Body of pancreas (tissue), 4 donors: ENCODE measurements around the gene ATXN7. TPM values are rescaled to one million over a fixed set of nuclear protein-coding genes. Genes with fewer than 3 reads are reported as not detected.

Experiments used
- ATAC-seq: fragments of 150-250 bp; one replicate; pipeline ENCODE4 v1.9.1; 2016
- DNase-seq, 4 donors: peaks; one replicate each; pipeline ENCODE4 v3.0.0-alpha.2; 2019
- H3K27ac ChIP-seq, 4 donors: fragments of 200-600 bp; sonication (generic); 1 replicate in 3 of 4; 2 replicates in 1 of 4; pipeline versions ENCODE4 v1.5.1 to v1.6.1; 2016 to 2019; ENCODE audit warnings: mild to moderate bottlenecking in 1 of 4, mixed read lengths in 1 of 4, moderate library complexity in 1 of 4
- H3K27me3 ChIP-seq, 2 donors: fragments of 200-600 bp; sonication (generic); one replicate each; pipeline ENCODE4 v1.6.0; 2016; ENCODE audit warnings: mild to moderate bottlenecking in 1 of 2
- H3K36me3 ChIP-seq, 2 donors: fragments of 200-600 bp; sonication (generic); replicated peaks in 1 of 2; 2 replicates each; pipeline ENCODE4 v1.5.1; 2016; ENCODE audit warnings: low read depth in 2 of 2; ENCODE audit not compliant: insufficient read depth in 1 of 2
- H3K4me1 ChIP-seq: fragments of 200-600 bp; sonication (generic); one replicate; pipeline ENCODE4 v1.6.0; 2016
- H3K4me3 ChIP-seq, 2 donors: fragments of 200-600 bp; sonication (generic); 1 replicate in 1 of 2; 2 replicates in 1 of 2; pipeline ENCODE4 v1.5.1; 2016 to 2019
- H3K9me3 ChIP-seq, 3 donors: fragments of 200-600 bp; sonication (generic); 1 replicate in 2 of 3; 2 replicates in 1 of 3; pipeline ENCODE4 v1.5.1; 2016
- POLR2A ChIP-seq, 3 donors: fragments of 450-650 bp; IDR thresholded peaks; one replicate each; pipeline ENCODE4 v1.6.1; 2016; ENCODE audit warnings: antibody characterized with exemption in 3 of 3, mild to moderate bottlenecking in 2 of 3
- WGBS, 2 donors: methylation state at CpG; one replicate each; pipeline ENCODE4 v1.1.5; 2017; 5-methylcytosine and 5-hydroxymethylcytosine counted together
- intact Hi-C: fragments of 100-400 bp; cut with DNase I; formaldehyde crosslinking; loops from one replicate; pipeline ENCODE4 v1.15.1; 2023
- total RNA-seq, 2 donors: library from RNA; depleted of rRNA; stranded (reverse); fragments of >200 nt; gene quantifications; one replicate each; pipeline ENCODE4 v1.1.0, GENCODE V29; 2016
- TF ChIP-seq, protein P1 (sequence below), 7 experiments: fragments of 450-650 bp in 4 of 7; fragments of 200-600 bp in 3 of 7; sonication (generic) in 3 of 7; IDR thresholded peaks; one replicate each; pipeline ENCODE4 v1.5.1; 2016 to 2019; ENCODE audit warnings: antibody characterized with exemption in 7 of 7

Gene ATXN7
- total RNA-seq, 2 donors from 2014 or later: 36.3 to 43.8 TPM

DNA sequence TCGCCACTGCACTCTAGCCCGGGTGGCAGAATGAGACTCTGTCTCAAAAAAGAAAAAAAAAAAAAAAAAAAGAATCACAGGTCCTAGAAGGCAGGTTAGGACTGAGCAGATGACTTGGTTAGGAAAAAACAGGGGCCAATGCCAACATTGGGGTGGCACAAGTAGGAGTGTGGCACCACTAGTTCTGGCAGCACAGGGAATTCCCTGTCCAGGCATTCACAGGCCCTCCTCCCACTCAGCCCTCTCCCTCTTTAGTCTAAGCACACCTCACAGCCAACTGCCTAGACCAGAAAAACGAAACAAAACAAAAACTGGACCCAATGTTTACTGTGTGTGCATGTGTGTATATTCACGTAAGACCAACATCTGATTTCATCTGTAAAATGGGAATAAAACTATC lies 10.6 kb upstream of the ATXN7 start:
- H3K36me3 ChIP-seq: no peaks in the 10 kb centered on the region
- intact Hi-C loops: no loop called here
- ATAC-seq: no peak

DNA sequence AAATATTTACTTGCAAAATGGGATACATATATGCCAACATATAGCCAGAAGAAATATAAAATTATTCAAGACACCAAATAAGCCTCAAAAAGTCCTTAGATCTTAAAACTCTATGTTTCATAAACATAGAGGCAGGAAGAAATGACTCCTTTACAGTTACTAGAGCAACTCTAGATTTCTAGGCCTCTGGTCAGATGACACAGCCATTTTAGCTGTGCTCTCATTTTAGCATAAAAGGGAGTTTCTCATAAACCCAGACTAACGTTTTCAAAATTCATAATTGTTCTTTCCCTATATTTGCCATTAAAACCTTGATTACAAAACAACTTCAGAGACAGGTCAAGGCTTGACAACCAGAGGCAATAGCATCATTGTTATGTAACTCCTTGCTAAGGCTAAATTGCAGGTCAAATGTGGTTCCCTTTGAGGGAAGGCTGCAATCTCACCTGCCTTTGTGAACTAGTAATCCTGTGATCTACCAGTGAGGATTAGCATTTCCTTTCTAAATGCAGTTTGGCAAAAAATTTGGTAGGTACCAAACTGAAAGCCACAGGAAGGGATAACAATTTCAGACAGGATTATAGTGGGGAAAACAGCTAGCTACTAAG lies 8.2 kb upstream of the ATXN7 start:
- no peak overlapping the region for H3K4me3 ChIP-seq
- H3K9me3 ChIP-seq: no peaks in the 10 kb centered on the region
- H3K36me3 ChIP-seq: no peaks in the 10 kb centered on the region
- 35 to 46% methylated on average over 1 of the region's 1 CpG for WGBS, 2 donors
- peaks cover 10% of the 10 kb centered on the region for H3K4me1 ChIP-seq
- DNase-seq (no peak), ATAC-seq (no peak)
- TF ChIP-seq, protein P1, sequence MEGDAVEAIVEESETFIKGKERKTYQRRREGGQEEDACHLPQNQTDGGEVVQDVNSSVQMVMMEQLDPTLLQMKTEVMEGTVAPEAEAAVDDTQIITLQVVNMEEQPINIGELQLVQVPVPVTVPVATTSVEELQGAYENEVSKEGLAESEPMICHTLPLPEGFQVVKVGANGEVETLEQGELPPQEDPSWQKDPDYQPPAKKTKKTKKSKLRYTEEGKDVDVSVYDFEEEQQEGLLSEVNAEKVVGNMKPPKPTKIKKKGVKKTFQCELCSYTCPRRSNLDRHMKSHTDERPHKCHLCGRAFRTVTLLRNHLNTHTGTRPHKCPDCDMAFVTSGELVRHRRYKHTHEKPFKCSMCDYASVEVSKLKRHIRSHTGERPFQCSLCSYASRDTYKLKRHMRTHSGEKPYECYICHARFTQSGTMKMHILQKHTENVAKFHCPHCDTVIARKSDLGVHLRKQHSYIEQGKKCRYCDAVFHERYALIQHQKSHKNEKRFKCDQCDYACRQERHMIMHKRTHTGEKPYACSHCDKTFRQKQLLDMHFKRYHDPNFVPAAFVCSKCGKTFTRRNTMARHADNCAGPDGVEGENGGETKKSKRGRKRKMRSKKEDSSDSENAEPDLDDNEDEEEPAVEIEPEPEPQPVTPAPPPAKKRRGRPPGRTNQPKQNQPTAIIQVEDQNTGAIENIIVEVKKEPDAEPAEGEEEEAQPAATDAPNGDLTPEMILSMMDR (IDR thresholded peaks at IDR 0.05): no peak
- TF ChIP-seq POLR2A (IDR thresholded peaks at IDR 0.05): no peak
- intact Hi-C loops: no loop called here
- H3K27me3 ChIP-seq: no peaks in the 10 kb centered on the region
- H3K27ac ChIP-seq: no peak overlapping the region

More for the DNA sequence above, 10.6 kb upstream of the ATXN7 start:
- Histone ChIP-seq H3K4me1 (peaks cover 4% of the 10 kb centered on the region), H3K27me3 (no peaks in the 10 kb centered on the region), H3K9me3 (no peaks in the 10 kb centered on the region), H3K27ac (no peak overlapping the region), H3K4me3 (no peak overlapping the region)
- TF ChIP-seq POLR2A (IDR thresholded peaks at IDR 0.05): no peak
- TF ChIP-seq, protein P1 (IDR thresholded peaks at IDR 0.05): no peak
- WGBS, 2 donors: 79 to 81% methylated on average over 4 of the region's 4 CpGs
- DNase-seq: no peak

DNA sequence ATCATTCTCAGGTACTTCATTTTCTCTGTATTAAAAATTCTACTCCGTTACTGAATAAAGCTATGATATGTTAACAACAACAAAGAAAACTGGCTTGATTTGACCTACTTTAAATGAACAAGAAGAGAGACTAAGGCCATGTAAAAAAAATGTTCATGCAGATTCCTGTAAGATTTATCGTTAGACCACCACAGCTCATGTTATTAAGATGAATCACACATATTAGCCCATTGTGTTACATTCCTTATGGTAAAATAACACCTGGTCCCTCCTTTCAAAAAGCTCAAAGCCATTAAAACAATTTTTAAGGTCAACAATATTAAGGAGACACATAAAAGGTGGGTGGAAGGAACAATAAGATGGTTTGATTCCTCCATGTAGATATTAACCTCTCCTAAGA lies 6.4 kb upstream of the ATXN7 start:
- 93% methylated on average over 2 of the region's 2 CpGs for WGBS, 2 donors
- intact Hi-C loops: no loop called here

DNA sequence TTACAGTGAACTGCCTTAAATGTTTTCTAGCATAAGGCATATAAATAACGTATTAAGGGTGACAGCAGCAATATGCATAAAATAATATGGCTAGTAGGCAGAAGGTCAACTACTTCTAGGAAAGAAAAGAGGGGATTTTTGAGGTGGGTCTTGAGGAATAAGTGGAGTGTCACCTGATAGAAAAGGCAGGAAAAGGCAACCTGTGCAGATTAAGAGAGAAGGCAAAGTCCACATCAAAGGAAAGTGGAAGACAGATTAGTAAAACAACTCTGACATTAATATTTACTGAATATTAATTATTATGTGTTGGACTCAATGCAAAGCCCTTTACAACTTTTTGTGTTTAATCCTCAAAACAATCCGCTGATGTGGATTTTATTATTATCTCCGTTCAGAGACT lies 2.9 kb upstream of the ATXN7 start:
- no peak overlapping the region for H3K27ac ChIP-seq
- peaks cover 41% of the 10 kb centered on the region for H3K4me1 ChIP-seq
- intact Hi-C loops: no loop called here
- WGBS, 2 donors: 41 to 53% methylated on average over 3 of the region's 3 CpGs
- no peaks in the 10 kb centered on the region for H3K36me3 ChIP-seq
- H3K4me3 ChIP-seq: no peak overlapping the region
- no peaks in the 10 kb centered on the region for H3K9me3 ChIP-seq
- H3K27me3 ChIP-seq: no peaks in the 10 kb centered on the region
- no peak for TF ChIP-seq POLR2A (IDR thresholded peaks at IDR 0.05)
- TF ChIP-seq, protein P1 (IDR thresholded peaks at IDR 0.05): no peak
- DNase-seq (no peak), ATAC-seq (no peak)

More for the DNA sequence above, 6.4 kb upstream of the ATXN7 start:
- Histone ChIP-seq H3K27me3 (no peaks in the 10 kb centered on the region), H3K4me3 (no peak overlapping the region), H3K27ac (no peak overlapping the region), H3K9me3 (no peaks in the 10 kb centered on the region), H3K4me1 (peaks cover 28% of the 10 kb centered on the region), H3K36me3 (no peaks in the 10 kb centered on the region)
- ATAC-seq (no peak), DNase-seq (no peak)
- TF ChIP-seq, protein P1 (IDR thresholded peaks at IDR 0.05): no peak
- no peak for TF ChIP-seq POLR2A (IDR thresholded peaks at IDR 0.05)

DNA sequence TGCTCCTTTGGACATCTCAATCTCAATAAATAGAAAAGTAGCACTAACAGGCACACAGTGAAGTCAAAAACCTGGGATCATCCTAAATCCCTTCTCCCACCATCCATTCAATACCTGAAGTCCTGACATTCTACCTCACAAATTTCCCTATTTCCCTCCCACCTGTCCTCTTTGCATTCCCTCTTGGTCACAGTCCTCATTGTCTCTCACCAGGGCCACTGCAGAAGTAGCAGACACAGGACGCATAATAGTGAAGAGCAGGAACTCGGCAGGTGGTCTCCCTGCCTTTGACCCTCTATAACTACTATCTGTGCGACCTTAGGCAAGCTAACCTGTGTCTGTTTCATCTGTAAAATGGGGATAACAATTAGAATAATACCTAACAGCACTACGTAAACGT lies 2.4 kb upstream of the ATXN7 start:
- H3K27me3 ChIP-seq: no peaks in the 10 kb centered on the region
- intact Hi-C loops: no loop called here
- no peaks in the 10 kb centered on the region for H3K36me3 ChIP-seq
- 77 to 78% methylated on average over 5 of the region's 5 CpGs for WGBS, 2 donors
- DNase-seq (no peak), ATAC-seq (no peak)
- H3K27ac ChIP-seq: no peak overlapping the region
- no peaks in the 10 kb centered on the region for H3K9me3 ChIP-seq
- TF ChIP-seq POLR2A (IDR thresholded peaks at IDR 0.05): no peak
- TF ChIP-seq, protein P1 (IDR thresholded peaks at IDR 0.05): no peak
- no peak overlapping the region for H3K4me3 ChIP-seq
- peaks cover 45% of the 10 kb centered on the region for H3K4me1 ChIP-seq
